WI38 (cell line): ENCODE data around the gene CPXM2.

ENCODE experiments used
- H3K4me3 ChIP-seq: 2 replicates; pipeline ENCODE4 v1.5.1; 2011; ENCODE audit warnings: low read depth, mild to moderate bottlenecking, control low read depth, low read length
- TF ChIP-seq, protein P1 (sequence below): IDR thresholded peaks from 2 replicates; pipeline ENCODE4 v1.5.1; 2012; ENCODE audit warnings: low read depth, mild to moderate bottlenecking, control low read depth, low read length

Gene CPXM2

DNA sequence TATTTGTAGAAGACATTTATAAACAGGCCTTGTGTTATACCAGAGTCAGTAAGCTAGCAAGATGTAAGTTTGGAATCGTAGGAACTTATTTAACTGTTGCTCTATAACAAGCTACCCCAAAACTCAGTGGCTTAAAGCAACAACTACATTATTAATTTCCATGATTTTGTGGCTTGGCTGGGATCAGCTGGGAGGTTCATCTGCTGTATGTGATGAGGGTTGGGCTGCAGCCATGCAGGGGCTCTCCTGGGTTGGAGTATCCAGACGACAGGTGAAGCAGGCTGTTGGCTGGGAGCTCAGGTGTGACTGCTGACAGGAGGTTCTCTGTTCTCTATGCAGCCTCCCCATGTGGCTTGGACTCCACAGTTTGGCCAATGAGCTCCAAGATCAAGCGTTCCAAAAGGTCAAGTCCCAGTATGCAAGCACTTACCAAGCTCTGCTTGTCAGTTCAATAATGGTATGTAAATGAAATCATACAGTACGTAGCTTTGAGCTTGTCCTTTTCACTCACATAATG is 173.0 kb downstream of the CPXM2 start:
- no peak overlapping the region for H3K4me3 ChIP-seq
- TF ChIP-seq, protein P1, sequence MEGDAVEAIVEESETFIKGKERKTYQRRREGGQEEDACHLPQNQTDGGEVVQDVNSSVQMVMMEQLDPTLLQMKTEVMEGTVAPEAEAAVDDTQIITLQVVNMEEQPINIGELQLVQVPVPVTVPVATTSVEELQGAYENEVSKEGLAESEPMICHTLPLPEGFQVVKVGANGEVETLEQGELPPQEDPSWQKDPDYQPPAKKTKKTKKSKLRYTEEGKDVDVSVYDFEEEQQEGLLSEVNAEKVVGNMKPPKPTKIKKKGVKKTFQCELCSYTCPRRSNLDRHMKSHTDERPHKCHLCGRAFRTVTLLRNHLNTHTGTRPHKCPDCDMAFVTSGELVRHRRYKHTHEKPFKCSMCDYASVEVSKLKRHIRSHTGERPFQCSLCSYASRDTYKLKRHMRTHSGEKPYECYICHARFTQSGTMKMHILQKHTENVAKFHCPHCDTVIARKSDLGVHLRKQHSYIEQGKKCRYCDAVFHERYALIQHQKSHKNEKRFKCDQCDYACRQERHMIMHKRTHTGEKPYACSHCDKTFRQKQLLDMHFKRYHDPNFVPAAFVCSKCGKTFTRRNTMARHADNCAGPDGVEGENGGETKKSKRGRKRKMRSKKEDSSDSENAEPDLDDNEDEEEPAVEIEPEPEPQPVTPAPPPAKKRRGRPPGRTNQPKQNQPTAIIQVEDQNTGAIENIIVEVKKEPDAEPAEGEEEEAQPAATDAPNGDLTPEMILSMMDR, result no peak

DNA sequence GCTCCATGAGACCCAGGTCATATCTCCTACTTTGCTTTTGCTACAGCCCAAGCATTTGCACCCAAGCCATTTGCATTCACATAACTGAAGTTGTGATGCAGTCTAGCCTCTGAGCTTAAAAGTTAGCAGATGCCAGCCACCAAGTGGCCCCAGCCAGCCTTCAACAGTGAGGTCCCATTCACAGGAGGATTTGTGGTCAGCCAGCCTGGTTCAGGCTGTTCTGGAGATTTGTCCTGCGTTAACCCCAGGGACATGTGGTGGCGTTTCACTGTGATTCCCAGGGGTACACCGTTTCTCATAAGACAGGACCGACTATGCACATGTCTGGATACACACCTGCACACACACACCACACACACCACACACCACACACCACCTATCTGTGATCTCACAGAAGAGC is 174.3 kb downstream of the CPXM2 start:
- TF ChIP-seq, protein P1, result no peak

GRCh38 chr10:123715546-123715945 is 176.1 kb downstream of the CPXM2 start:
- H3K4me3 ChIP-seq, result no peak overlapping the region
- TF ChIP-seq, protein P1, result no peak

More for the DNA sequence above, 174.3 kb downstream of the CPXM2 start:
- no peak overlapping the region for H3K4me3 ChIP-seq

- H3K4me3 ChIP-seq, result no peak overlapping the region
- TF ChIP-seq, protein P1, result no peak
These were observed 185.4 kb downstream of the CPXM2 start for GRCh38 chr10:123706236-123706635.

DNA sequence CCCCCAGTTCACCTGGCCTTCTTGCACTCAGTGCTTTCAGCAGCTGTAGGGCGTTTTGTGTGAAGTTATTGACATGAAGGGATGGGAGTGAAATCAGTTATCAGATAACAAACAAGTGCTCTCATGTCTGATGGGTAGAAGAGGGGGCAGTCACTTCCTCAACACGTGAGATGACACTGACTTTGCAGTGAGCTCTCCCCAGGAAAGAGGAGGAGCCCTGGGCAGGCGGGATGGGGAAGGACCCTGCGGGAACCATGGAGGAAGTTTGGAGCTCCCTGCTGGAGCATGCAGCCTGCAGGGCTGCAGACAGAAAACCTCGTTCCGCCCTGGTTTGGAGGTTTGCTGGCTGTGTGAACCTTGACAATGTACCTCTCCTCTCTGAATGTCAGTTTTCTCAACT is 186.8 kb downstream of the CPXM2 start:
- no peak overlapping the region for H3K4me3 ChIP-seq
- TF ChIP-seq, protein P1, result no peak

DNA sequence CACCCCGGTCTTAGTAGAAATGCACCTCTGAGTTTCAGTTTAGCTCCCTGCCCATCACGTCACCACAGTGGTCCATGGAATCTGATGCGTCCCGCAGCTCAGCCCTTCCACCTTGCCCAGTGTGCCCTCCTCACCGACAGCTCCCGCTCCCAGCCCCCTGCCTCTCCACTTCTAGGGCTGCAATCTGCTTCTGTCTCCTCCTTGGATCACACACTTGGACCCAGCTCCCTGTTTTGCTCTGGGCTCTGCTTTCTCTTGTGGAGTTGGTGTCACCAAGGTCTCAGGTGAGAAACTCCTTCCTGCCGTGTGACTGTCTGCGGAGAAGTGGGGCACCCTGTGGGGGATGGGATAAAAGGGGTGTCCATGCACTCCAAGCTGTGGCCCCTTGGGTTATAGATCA is 187.5 kb downstream of the CPXM2 start:
- TF ChIP-seq, protein P1, result no peak
- H3K4me3 ChIP-seq, result no peak overlapping the region

DNA sequence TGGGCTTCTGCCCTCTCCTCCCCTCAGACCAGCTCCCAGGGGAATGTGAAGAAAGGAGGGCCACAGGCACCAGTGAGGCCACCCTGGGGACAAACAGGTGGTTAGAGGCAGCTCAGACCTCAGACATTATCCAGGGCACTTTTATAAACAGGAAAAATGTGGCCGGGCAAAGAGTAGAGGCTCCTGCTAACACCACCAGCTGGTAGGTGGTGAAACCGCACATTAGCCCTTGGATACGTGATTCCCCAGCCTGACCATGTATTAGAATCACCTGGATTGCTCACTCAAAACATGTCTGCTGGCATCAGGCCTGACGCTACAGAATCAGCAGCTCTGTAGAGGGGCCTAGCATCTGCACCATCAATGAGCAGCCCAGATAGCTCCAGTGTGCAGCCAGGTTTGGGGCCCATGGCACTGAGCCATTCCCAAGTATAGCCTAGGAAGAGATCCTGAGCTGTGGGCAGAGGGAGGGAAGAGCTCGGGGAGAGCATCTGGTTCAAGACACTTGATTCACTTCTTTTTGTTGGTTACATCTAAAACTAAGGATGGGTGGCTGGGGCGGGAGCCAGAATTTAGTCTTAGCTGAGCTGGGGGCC is 188.3 kb downstream of the CPXM2 start:
- TF ChIP-seq, protein P1, result no peak
- H3K4me3 ChIP-seq, result no peak overlapping the region
